PC-9 (cell line): ENCODE measurements around the gene C1orf74. TPM values are rescaled to one million over a fixed set of nuclear protein-coding genes. Genes with fewer than 3 reads are reported as not detected.

Experiments used
- BruUV-seq: library from RNA; stranded (reverse); fragments of 400-500 nt; replicated peaks from 2 replicates; lab custom pipeline; 2021; lab: Mats Ljungman, UMichigan
- CTCF ChIA-PET: fragments of 300-600 bp; sonication (Branson Sonifier 250); formaldehyde crosslinking; loops from one replicate; lab custom pipeline; 2022; ENCODE audit warnings: antibody characterized with exemption; lab: Charles Lee
- POLR2A ChIA-PET: fragments of 300-600 bp; sonication (Branson Sonifier 250); formaldehyde crosslinking; loops from one replicate; lab custom pipeline; 2022; ENCODE audit warnings: antibody characterized with exemption; ENCODE audit not compliant: unreplicated experiment; lab: Charles Lee
- DNase-seq, 2 experiments: peaks; one replicate each; pipeline versions ENCODE4 v3.0.0 to v3.0.0-alpha.2; 2015 to 2022; ENCODE audit warnings: mixed read lengths in 1 of 2
- H2AFZ ChIP-seq: fragments of 200-600 bp; sonication (generic); 2 replicates; pipeline ENCODE4 v1.8.1; 2017; ENCODE audit warnings: antibody characterized with exemption
- H3F3A ChIP-seq: fragments of 200-600 bp; sonication (generic); 2 replicates; pipeline ENCODE4 v1.8.1; 2017; ENCODE audit warnings: antibody characterized with exemption, mild to moderate bottlenecking, low read depth; ENCODE audit not compliant: insufficient read depth
- H3K27ac ChIP-seq: fragments of 200-600 bp; sonication (generic); 2 replicates; pipeline ENCODE4 v1.6.1; 2016; ENCODE audit warnings: mixed run types
- H3K27me3 ChIP-seq: fragments of 200-600 bp; sonication (generic); 2 replicates; pipeline ENCODE4 v1.6.1; 2016; ENCODE audit warnings: low read depth, mixed run types; ENCODE audit not compliant: insufficient read depth
- H3K36me3 ChIP-seq: fragments of 200-600 bp; sonication (generic); 2 replicates; pipeline ENCODE4 v1.6.1; 2016; ENCODE audit warnings: low read depth, mixed run types
- H3K4me1 ChIP-seq: fragments of 200-600 bp; sonication (generic); replicated peaks from 2 replicates; pipeline ENCODE4 v1.6.1; 2016; ENCODE audit warnings: mixed run types; ENCODE audit not compliant: insufficient read depth
- H3K4me2 ChIP-seq: fragments of 200-600 bp; sonication (generic); 2 replicates; pipeline ENCODE4 v1.6.1; 2017; ENCODE audit warnings: mixed run types
- H3K4me3 ChIP-seq: fragments of 200-600 bp; sonication (generic); 2 replicates; pipeline ENCODE4 v1.6.1; 2016; ENCODE audit warnings: mixed run types
- H3K79me2 ChIP-seq: fragments of 200-600 bp; sonication (generic); 2 replicates; pipeline ENCODE4 v1.6.1; 2017; ENCODE audit warnings: low read depth, mixed run types
- H3K9me2 ChIP-seq: fragments of 200-600 bp; sonication (generic); 2 replicates; pipeline ENCODE4 v1.8.1; 2017; ENCODE audit warnings: mild to moderate bottlenecking; ENCODE audit not compliant: insufficient read depth
- H3K9me3 ChIP-seq: fragments of 200-600 bp; sonication (generic); 2 replicates; pipeline ENCODE4 v1.8.1; 2016; ENCODE audit warnings: low read depth; ENCODE audit not compliant: insufficient read depth
- H4K20me1 ChIP-seq: fragments of 200-600 bp; sonication (generic); 2 replicates; pipeline ENCODE4 v1.8.1; 2017; ENCODE audit not compliant: insufficient read depth
- CTCF ChIP-seq: fragments of 200-600 bp; sonication (generic); conservative IDR thresholded peaks from 2 replicates; pipeline ENCODE4 v1.6.1; 2017; ENCODE audit warnings: mixed run types, antibody characterized with exemption, mild to moderate bottlenecking, moderate library complexity
- EZH2 ChIP-seq: fragments of 200-600 bp; sonication (generic); IDR thresholded peaks from 2 replicates; pipeline ENCODE4 v1.8.0; 2017; ENCODE audit warnings: antibody characterized with exemption, low read depth
- intact Hi-C: fragments of 100-400 bp; cut with micrococcal nuclease; formaldehyde crosslinking; loops from one replicate; pipeline ENCODE4 v1.10.0; 2022; ENCODE audit not compliant: unreplicated experiment
- total RNA-seq: library from RNA; stranded (reverse); gene quantifications from 2 replicates; pipeline ENCODE4 v1.2.3, GENCODE V29; 2021

The C1orf74 gene
- total RNA-seq, 1 experiment from 2014 or later: 5.0 TPM

- CTCF ChIA-PET: no interaction called here
- Histone ChIP-seq H3K4me1 (peaks cover 33% of the 10 kb centered on the region), H3K4me3 (no peak overlapping the region), H3K27ac (no peak overlapping the region), H3K79me2 (peaks cover 38% of the 10 kb centered on the region), H3K36me3 (no peaks in the 10 kb centered on the region; the same call in 1 of the 2 replicates), H3K4me2 (no peak overlapping the region), H2AFZ (no peak overlapping the region), H4K20me1 (no peaks in the 10 kb centered on the region; the same call in 1 of the 2 replicates), H3K9me3 (no peaks in the 10 kb centered on the region), H3K9me2 (no peaks in the 10 kb centered on the region), H3K27me3 (no peaks in the 10 kb centered on the region), H3F3A (peaks cover 12% of the 10 kb centered on the region; the same call in 1 of the 2 replicates)
- no peak for TF ChIP-seq EZH2
- TF ChIP-seq CTCF: no peak
- no peak for DNase-seq
- POLR2A ChIA-PET: no interaction called here
- no TSS peak for BruUV-seq
- intact Hi-C loops: loop anchor here (5.0 kb wide), 1 partner anchor 40 kb away; no protein-coding TSS in a partner anchor
Observed at GRCh38 chr1:209802780-209803152, 18.4 kb upstream of the C1orf74 start.

- ChIA-PET CTCF (no interaction called here), POLR2A (no interaction called here)
- Histone ChIP-seq H3K4me2 (no peak overlapping the region), H3K4me1 (peaks cover 28% of the 10 kb centered on the region), H3K27me3 (no peaks in the 10 kb centered on the region), H3K79me2 (peaks cover 37% of the 10 kb centered on the region), H3F3A (peaks cover 7% of the 10 kb centered on the region; the same call in 1 of the 2 replicates), H2AFZ (no peak overlapping the region), H3K9me2 (no peaks in the 10 kb centered on the region), H3K27ac (no peak overlapping the region), H3K9me3 (no peaks in the 10 kb centered on the region), H3K4me3 (no peak overlapping the region), H3K36me3 (no peaks in the 10 kb centered on the region; the same call in 1 of the 2 replicates), H4K20me1 (no peaks in the 10 kb centered on the region; the same call in 1 of the 2 replicates)
- no peak for DNase-seq
- BruUV-seq: no TSS peak
- intact Hi-C loops: loop anchor here (5.0 kb wide), 1 partner anchor 40 kb away; no protein-coding TSS in a partner anchor
- no peak for TF ChIP-seq EZH2
- no peak for TF ChIP-seq CTCF
Observed at GRCh38 chr1:209802117-209802779, 17.9 kb upstream of the C1orf74 start.

GRCh38 chr1:209800984-209801834, 16.9 kb upstream of the C1orf74 start:
- Histone ChIP-seq H2AFZ (no peak overlapping the region), H3K27ac (no peak overlapping the region), H3K4me1 (peaks cover 19% of the 10 kb centered on the region), H4K20me1 (no peaks in the 10 kb centered on the region; the same call in 1 of the 2 replicates), H3K4me2 (no peak overlapping the region), H3K79me2 (peaks cover 33% of the 10 kb centered on the region), H3K36me3 (peaks cover 1% of the 10 kb centered on the region; the same call in 1 of the 2 replicates), H3F3A (peaks cover under 1% of the 10 kb centered on the region; the same call in 1 of the 2 replicates), H3K27me3 (no peaks in the 10 kb centered on the region), H3K9me2 (no peaks in the 10 kb centered on the region), H3K4me3 (no peak overlapping the region), H3K9me3 (no peaks in the 10 kb centered on the region)
- BruUV-seq: no TSS peak
- no peak for DNase-seq
- no peak for TF ChIP-seq EZH2
- no peak for TF ChIP-seq CTCF
- CTCF ChIA-PET: no interaction called here
- POLR2A ChIA-PET: no interaction called here
- intact Hi-C loops: loop anchor here (5.0 kb wide), 1 partner anchor 41 kb away; no protein-coding TSS in a partner anchor
